AG04449 (cell line): Measurements from ENCODE around the gene UBE2O.

Source experiments
- CTCF ChIA-PET: fragments of 350-600 bp; formaldehyde crosslinking; extraction: SDS; loops from one replicate; lab custom pipeline; 2021; ENCODE audit warnings: antibody characterized with exemption; lab: Yijun Ruan, JAX
- POLR2A ChIA-PET: fragments of 400-600, 350-600 bp; formaldehyde crosslinking; extraction: SDS; loops from one replicate; lab custom pipeline; 2020; ENCODE audit warnings: antibody characterized with exemption, inconsistent platforms; lab: Yijun Ruan, JAX
- DNase-seq: peaks from one replicate; pipeline ENCODE4 v3.0.0-alpha.2; 2010; ENCODE audit warnings: low read depth, low spot score
- H3K4me3 ChIP-seq: 2 replicates; pipeline ENCODE4 v1.5.1; 2011; ENCODE audit warnings: low read depth, mild to moderate bottlenecking, control low read depth, low read length
- TF ChIP-seq, protein P1 (sequence below): IDR thresholded peaks from one replicate; pipeline ENCODE4 v1.5.1; 2011; ENCODE audit warnings: mild to moderate bottlenecking, moderate library complexity, low read length, control low read depth, inconsistent platforms; ENCODE audit not compliant: insufficient read depth; ENCODE audit errors: missing control alignments

The UBE2O gene

DNA sequence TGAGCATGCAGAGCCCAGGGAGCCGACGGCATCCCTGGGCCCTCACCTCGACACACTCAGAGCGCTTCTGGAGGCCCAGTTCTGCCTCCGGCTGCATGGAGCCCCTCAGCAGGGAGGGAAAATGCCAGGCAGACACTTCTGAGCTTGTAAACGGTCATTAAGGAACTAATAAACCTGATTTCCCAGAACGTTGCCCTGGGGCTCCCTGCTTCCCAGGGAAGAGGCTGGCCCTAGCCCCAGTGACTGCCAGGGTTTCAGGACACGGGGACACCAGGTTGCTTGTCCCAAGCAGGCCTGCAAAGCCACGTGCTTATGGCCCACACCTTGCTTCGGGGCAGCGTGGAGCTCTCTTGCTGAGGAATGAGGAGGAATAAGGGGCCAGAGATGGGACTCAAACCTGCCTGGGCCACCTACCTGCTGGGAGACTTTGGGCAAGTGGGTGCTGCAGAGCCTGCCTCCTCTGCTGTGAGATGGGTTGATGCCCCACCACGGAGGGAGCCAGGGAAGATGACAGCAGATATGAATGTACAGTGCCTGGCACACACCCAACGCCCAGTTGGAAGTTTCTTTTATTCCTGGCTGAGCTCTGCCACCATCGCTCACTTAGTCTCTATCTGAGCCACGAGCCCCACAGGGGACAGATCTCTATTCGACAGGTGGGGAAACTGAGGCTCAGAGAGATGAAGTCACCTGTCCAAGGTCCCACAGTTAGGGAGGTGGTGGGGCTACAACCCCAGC, 42.9 kb upstream of the UBE2O start:
- CTCF ChIA-PET: interaction anchor here (0.8 to 34.2 kb wide), 4 partner anchors 11 to 31 kb away, joined by 3 to 1209 read pairs (median 3); partner anchors contain the start of genes AANAT and UBE2O
- no peak overlapping the region for H3K4me3 ChIP-seq
- POLR2A ChIA-PET: no interaction called here
- TF ChIP-seq, protein P1, sequence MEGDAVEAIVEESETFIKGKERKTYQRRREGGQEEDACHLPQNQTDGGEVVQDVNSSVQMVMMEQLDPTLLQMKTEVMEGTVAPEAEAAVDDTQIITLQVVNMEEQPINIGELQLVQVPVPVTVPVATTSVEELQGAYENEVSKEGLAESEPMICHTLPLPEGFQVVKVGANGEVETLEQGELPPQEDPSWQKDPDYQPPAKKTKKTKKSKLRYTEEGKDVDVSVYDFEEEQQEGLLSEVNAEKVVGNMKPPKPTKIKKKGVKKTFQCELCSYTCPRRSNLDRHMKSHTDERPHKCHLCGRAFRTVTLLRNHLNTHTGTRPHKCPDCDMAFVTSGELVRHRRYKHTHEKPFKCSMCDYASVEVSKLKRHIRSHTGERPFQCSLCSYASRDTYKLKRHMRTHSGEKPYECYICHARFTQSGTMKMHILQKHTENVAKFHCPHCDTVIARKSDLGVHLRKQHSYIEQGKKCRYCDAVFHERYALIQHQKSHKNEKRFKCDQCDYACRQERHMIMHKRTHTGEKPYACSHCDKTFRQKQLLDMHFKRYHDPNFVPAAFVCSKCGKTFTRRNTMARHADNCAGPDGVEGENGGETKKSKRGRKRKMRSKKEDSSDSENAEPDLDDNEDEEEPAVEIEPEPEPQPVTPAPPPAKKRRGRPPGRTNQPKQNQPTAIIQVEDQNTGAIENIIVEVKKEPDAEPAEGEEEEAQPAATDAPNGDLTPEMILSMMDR: no peak
- DNase-seq: no peak

DNA sequence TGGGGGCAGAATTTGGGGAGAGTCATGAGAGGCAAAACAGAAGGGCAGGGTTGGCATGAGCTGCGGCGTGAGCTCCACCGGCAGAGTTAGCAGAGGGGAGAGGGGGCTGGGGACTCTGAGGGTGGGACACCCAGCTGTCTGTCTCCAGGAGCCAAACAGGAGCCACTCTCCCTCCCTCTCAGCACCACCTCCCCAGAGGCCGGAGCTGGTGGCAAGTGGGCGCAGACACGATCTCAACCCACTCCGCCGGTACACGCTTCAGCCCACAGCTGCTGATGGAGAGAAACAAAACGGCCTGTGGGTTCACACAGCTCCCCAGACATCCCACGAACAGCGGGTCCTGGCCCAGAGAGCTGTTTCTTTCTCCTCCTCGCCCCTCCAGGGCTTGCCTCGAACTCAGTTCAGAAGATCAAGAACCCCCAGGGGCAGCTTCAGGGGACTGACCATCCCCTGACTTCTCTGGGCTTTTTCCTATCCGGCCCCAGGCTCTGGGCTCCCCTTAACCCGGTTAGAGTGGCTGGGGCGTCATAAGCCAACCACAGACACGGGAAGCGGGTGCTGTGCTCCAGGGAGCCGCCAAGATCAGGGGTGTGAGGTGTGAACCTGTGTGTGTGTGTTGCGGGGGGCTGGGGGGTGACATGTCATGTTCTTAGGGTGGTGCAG, 40.7 kb upstream of the UBE2O start:
- TF ChIP-seq, protein P1: no peak
- no peak overlapping the region for H3K4me3 ChIP-seq
- CTCF ChIA-PET: interaction anchor here (0.9 to 34.2 kb wide), 5 partner anchors 10 to 29 kb away, joined by 3 to 1209 read pairs (median 8); partner anchors contain the start of genes AANAT and UBE2O
- no peak for DNase-seq
- POLR2A ChIA-PET: interaction anchor here (0.7 to 1.0 kb wide), 2 partner anchors 8 to 16 kb away, joined by 3 to 4 read pairs; partner anchors contain the start of gene RHBDF2

DNA sequence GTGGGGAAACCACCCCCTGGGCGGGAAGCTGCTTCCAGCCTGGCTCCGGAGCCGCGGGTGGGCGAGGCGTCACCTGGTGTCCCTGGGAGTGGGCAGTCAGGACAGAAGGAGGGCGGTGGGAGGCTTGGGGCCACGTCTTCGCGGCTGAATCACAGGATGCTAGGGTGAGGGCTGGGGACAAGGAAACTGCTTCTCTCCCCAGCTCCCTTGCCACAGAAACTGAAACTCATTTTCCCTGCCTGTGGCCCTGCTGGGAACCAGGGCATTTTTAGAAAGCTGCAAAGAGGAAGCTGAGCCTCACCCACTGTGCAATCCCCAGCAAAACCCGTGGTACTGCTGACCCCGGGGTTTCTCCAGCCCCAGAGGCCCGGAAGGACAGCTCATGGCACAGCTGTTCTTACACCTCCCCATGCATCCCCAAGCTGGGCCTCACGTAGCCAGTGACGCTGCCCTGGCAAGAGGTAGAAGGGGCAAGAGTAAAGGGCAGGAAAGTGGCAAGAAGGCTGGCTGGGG, 40.1 kb upstream of the UBE2O start:
- peak overlapping the region; percentile 12; the same call in 1 of the 2 replicates for H3K4me3 ChIP-seq
- TF ChIP-seq, protein P1: no peak
- ChIA-PET POLR2A (interaction anchor here (0.7 to 1.0 kb wide), 2 partner anchors 9 to 16 kb away, joined by 3 to 4 read pairs; partner anchors contain the start of gene RHBDF2), CTCF (interaction anchor here (0.9 to 34.2 kb wide), 4 partner anchors 10 to 29 kb away, joined by 3 to 1209 read pairs (median 28); partner anchors contain the start of genes AANAT and UBE2O)
- DNase-seq: no peak

DNA sequence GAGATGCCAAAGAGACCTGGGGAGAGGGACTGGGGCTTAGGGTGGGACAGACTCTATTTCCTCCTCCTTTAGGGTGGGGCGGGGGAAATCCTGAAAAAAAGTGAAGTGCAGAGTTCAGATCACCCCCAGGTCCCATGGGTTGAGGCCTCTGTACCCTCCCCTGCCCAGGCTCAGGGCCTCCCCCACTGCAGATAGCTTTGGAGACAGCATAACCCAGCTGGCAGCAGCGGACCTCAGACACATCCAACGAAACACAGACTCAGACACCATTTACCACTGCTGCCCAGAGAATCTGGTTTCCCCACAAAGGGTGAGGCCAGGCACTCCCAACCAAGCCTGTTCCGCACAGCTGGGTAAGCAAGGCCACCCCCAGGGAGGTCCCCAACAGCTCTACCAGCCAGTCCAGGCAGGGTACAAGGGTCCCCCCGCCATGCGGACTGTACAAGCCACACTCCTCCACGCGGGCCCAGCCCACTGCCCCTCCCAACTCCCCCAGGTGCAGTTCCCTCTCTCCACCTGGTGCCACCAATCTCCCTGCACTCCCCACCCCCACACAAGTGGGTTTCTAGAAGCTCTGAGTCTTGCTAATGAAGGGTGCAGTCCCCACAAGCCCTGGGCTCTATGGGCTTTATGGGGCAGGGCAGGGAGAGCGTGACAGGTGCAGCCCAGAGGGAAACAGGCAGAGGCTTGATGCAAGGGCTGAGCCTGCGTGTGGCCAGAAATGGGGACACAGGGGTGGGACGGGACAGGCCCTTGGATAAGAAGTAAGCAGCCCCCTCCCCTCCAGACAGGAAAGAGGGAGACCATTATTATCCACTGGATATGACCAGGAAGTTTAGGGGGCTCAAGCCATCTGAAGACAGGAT, 39.4 kb upstream of the UBE2O start:
- CTCF ChIA-PET: interaction anchor here (0.9 to 34.2 kb wide), 5 partner anchors 8 to 28 kb away, joined by 3 to 1209 read pairs (median 8); partner anchors contain the start of genes AANAT and UBE2O

DNA sequence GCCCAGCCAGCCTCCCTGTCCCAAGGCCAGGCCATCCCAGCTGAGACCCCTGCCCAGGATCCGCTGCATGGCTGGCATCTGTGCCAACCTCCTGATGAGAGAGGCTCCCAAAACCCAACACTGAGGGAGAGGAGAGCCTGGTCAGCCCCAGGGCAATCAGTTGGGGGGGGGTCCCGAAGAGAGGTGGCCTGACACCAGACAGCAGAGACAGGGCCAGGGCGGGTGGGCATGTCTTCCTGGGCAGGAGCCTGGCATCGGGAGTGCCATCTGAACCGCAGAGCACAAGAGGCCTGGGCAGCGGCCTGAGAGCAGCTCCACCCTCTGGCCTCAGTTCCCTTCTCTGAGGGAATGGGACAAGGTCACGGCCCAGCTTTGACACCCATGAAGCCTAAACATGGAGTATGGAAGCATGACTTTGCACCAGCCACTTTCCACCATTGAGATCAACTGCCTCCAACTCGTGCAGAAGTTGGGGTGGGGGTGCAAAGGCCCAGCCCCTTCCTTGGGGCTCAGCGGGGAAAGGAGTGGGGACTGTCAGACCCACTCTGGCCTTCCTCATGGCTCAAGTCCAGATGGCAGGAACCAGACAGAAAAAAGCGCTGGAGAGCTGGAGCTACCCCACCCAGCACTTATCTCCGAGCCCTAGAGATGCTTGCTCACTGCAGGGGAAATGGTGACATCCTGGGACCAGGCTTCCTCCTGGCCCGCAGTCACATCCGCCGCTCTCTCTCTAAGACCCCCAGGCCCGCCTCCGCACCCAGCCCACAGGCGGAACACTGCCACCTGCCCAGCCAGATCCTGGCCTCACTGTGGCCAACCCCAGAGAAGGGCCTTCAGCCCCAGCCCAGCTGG, 38.5 kb upstream of the UBE2O start:
- no peak overlapping the region for H3K4me3 ChIP-seq
- TF ChIP-seq, protein P1: no peak
- DNase-seq: no peak
- POLR2A ChIA-PET: no interaction called here
- CTCF ChIA-PET: interaction anchor here (1.8 to 34.2 kb wide), 3 partner anchors 9 to 27 kb away, joined by 4 to 1209 read pairs (median 47); partner anchors contain the start of genes AANAT and UBE2O

More for the DNA sequence above, 39.4 kb upstream of the UBE2O start:
- no peak for DNase-seq
- H3K4me3 ChIP-seq: no peak overlapping the region
- TF ChIP-seq, protein P1: no peak
- POLR2A ChIA-PET: interaction anchor here (0.7 to 1.0 kb wide), 2 partner anchors 9 to 15 kb away, joined by 3 to 4 read pairs; partner anchors contain the start of gene RHBDF2
